Suprapubic skin (tissue), 4 donors: Measurements from ENCODE around the gene TPD52L1. TPM values are rescaled to one million over a fixed set of nuclear protein-coding genes. Genes with fewer than 3 reads are reported as not detected.

Source experiments
- DNase-seq, 2 donors: peaks; one replicate each; pipeline ENCODE4 v3.0.0-alpha.2; 2019; ENCODE audit warnings: low spot score in 2 of 2
- H3K27ac ChIP-seq: fragments of 200-600 bp; sonication (generic); one replicate; pipeline ENCODE4 v1.5.1; 2019
- H3K27me3 ChIP-seq: fragments of 200-600 bp; sonication (generic); one replicate; pipeline ENCODE4 v1.5.1; 2019
- H3K36me3 ChIP-seq: fragments of 200-600 bp; sonication (generic); one replicate; pipeline ENCODE4 v1.5.1; 2019
- H3K4me1 ChIP-seq: fragments of 200-600 bp; sonication (generic); one replicate; pipeline ENCODE4 v1.5.1; 2019
- H3K4me3 ChIP-seq: fragments of 200-600 bp; sonication (generic); one replicate; pipeline ENCODE4 v1.5.1; 2019; ENCODE audit warnings: mild to moderate bottlenecking
- H3K9me3 ChIP-seq: fragments of 200-600 bp; sonication (generic); one replicate; pipeline ENCODE4 v1.5.1; 2019
- EP300 ChIP-seq: sonication (generic); formaldehyde crosslinking; IDR thresholded peaks from one replicate; pipeline ENCODE4 v1.6.1; 2017; ENCODE audit warnings: antibody characterized with exemption
- POLR2A ChIP-seq, 2 donors: fragments of 450-650 bp; IDR thresholded peaks; one replicate each; pipeline ENCODE4 v1.6.1; 2017; ENCODE audit warnings: antibody characterized with exemption in 2 of 2, mild to moderate bottlenecking in 2 of 2, moderate library complexity in 2 of 2
- POLR2AphosphoS5 ChIP-seq, 3 donors: sonication (generic); formaldehyde crosslinking; IDR thresholded peaks; one replicate each; pipeline ENCODE4 v1.6.1; 2017; ENCODE audit warnings: antibody characterized with exemption in 3 of 3
- WGBS: methylation state at CpG from one replicate; pipeline ENCODE4 v1.1.5; 2018; 5-methylcytosine and 5-hydroxymethylcytosine counted together
- total RNA-seq, 4 donors: library from RNA; depleted of rRNA; stranded (reverse); fragments of >200 nt; gene quantifications; one replicate each; pipeline ENCODE4 v1.1.0, GENCODE V29; 2016
- TF ChIP-seq, protein P1 (sequence below), 2 donors: fragments of 200-600 bp in 1 of 2; fragments of 450-650 bp in 1 of 2; sonication (generic) in 1 of 2; IDR thresholded peaks; one replicate each; pipeline ENCODE4 v1.5.1; 2016 to 2019; ENCODE audit warnings: antibody characterized with exemption in 2 of 2, mild to moderate bottlenecking in 1 of 2, moderate library complexity in 1 of 2

TPD52L1 gene
- total RNA-seq, 4 donors from 2014 or later, result 146 to 202 (median 190) TPM

DNA sequence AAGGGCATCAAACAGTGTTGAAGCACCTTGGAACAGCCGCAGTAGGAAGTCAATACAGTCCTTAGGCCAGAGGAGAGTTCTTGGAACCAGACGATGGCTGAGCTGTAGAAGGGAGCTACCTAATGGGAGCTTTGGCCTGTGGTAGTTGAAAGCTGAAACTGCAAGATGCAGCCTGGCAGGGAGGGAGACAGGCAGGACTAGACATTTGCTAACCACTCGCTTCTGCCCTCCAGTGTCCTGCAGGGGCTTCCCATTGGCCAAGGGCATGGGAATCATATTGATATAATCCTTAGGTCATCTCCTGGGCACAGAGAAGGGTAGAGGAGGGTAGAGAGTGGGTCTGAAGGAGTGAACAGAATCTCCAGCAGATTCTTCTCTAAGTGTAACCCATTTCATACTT is 60.4 kb downstream of the TPD52L1 start:
- no peaks in the 10 kb centered on the region for H3K9me3 ChIP-seq
- H3K36me3 ChIP-seq, result no peaks in the 10 kb centered on the region
- no peak overlapping the region for H3K4me3 ChIP-seq
- H3K27me3 ChIP-seq, result no peaks in the 10 kb centered on the region
- 94% methylated on average over 3 of the region's 3 CpGs for WGBS
- H3K27ac ChIP-seq, result no peak overlapping the region
- no peak for TF ChIP-seq POLR2AphosphoS5 (IDR thresholded peaks at IDR 0.05)
- TF ChIP-seq POLR2A (IDR thresholded peaks at IDR 0.05), result no peak
- TF ChIP-seq EP300, result no peak
- TF ChIP-seq, protein P1, sequence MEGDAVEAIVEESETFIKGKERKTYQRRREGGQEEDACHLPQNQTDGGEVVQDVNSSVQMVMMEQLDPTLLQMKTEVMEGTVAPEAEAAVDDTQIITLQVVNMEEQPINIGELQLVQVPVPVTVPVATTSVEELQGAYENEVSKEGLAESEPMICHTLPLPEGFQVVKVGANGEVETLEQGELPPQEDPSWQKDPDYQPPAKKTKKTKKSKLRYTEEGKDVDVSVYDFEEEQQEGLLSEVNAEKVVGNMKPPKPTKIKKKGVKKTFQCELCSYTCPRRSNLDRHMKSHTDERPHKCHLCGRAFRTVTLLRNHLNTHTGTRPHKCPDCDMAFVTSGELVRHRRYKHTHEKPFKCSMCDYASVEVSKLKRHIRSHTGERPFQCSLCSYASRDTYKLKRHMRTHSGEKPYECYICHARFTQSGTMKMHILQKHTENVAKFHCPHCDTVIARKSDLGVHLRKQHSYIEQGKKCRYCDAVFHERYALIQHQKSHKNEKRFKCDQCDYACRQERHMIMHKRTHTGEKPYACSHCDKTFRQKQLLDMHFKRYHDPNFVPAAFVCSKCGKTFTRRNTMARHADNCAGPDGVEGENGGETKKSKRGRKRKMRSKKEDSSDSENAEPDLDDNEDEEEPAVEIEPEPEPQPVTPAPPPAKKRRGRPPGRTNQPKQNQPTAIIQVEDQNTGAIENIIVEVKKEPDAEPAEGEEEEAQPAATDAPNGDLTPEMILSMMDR (IDR thresholded peaks at IDR 0.05), result no peak
- DNase-seq, result no peak
- peaks cover 5% of the 10 kb centered on the region for H3K4me1 ChIP-seq

GRCh38 chr6:125215252-125215819 is 61.8 kb downstream of the TPD52L1 start:
- H3K36me3 ChIP-seq, result no peaks in the 10 kb centered on the region
- H3K27ac ChIP-seq, result no peak overlapping the region
- TF ChIP-seq POLR2AphosphoS5 (IDR thresholded peaks at IDR 0.05), result no peak
- TF ChIP-seq EP300, result no peak
- TF ChIP-seq, protein P1 (IDR thresholded peaks at IDR 0.05), result no peak
- TF ChIP-seq POLR2A (IDR thresholded peaks at IDR 0.05), result no peak
- H3K4me3 ChIP-seq, result no peak overlapping the region
- peaks cover 7% of the 10 kb centered on the region for H3K4me1 ChIP-seq
- DNase-seq, result no peak
- no peaks in the 10 kb centered on the region for H3K27me3 ChIP-seq
- no peaks in the 10 kb centered on the region for H3K9me3 ChIP-seq
- WGBS, result 88% methylated on average over 4 of the region's 4 CpGs

DNA sequence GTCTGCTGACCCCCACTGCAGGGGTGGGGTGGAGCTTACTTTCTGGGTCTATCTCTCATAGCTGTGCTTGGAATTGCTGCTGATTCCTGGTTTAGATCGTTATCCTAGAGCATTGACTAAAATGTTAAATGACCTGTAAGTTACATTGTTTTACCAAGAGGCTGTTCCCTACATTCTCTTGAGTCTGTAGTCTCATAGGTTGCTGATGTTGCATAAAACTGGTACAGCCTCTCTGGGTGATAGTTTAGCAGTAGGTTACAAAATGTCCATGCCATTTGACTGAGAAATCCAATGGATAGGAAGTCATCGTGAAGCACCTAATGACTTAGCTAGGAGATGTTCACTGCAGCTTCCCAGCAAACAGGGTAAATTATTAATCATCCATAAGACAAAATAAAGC is 62.4 kb downstream of the TPD52L1 start:
- 82% methylated on average over 2 of the region's 2 CpGs for WGBS
- DNase-seq, result no peak
- Histone ChIP-seq H3K4me1 (peaks cover 14% of the 10 kb centered on the region), H3K27ac (no peak overlapping the region), H3K36me3 (no peaks in the 10 kb centered on the region), H3K9me3 (no peaks in the 10 kb centered on the region), H3K4me3 (no peak overlapping the region), H3K27me3 (no peaks in the 10 kb centered on the region)
- TF ChIP-seq POLR2A (IDR thresholded peaks at IDR 0.05) (no peak), EP300 (no peak), POLR2AphosphoS5 (IDR thresholded peaks at IDR 0.05) (no peak)
- TF ChIP-seq, protein P1 (IDR thresholded peaks at IDR 0.05), result no peak

GRCh38 chr6:125217369-125217768 is 63.8 kb downstream of the TPD52L1 start:
- Histone ChIP-seq H3K9me3 (no peaks in the 10 kb centered on the region), H3K27ac (no peak overlapping the region), H3K4me1 (peaks cover 16% of the 10 kb centered on the region), H3K4me3 (no peak overlapping the region), H3K36me3 (no peaks in the 10 kb centered on the region), H3K27me3 (no peaks in the 10 kb centered on the region)
- no peak for TF ChIP-seq POLR2A (IDR thresholded peaks at IDR 0.05)
- TF ChIP-seq EP300, result no peak
- no peak for TF ChIP-seq POLR2AphosphoS5 (IDR thresholded peaks at IDR 0.05)
- TF ChIP-seq, protein P1 (IDR thresholded peaks at IDR 0.05), result no peak
- DNase-seq, result no peak
- WGBS, result 93% methylated on average over 10 of the region's 10 CpGs

GRCh38 chr6:125217992-125218391 is 64.4 kb downstream of the TPD52L1 start:
- WGBS, result 99% methylated on average over 2 of the region's 2 CpGs
- Histone ChIP-seq H3K9me3 (no peaks in the 10 kb centered on the region), H3K4me1 (peaks cover 11% of the 10 kb centered on the region), H3K4me3 (no peak overlapping the region), H3K36me3 (no peaks in the 10 kb centered on the region), H3K27ac (no peak overlapping the region), H3K27me3 (no peaks in the 10 kb centered on the region)
- no peak for TF ChIP-seq EP300
- no peak for TF ChIP-seq POLR2AphosphoS5 (IDR thresholded peaks at IDR 0.05)
- TF ChIP-seq POLR2A (IDR thresholded peaks at IDR 0.05), result no peak
- TF ChIP-seq, protein P1 (IDR thresholded peaks at IDR 0.05), result no peak
- no peak for DNase-seq
